ENCODE results near the gene TMEM141. TPM values are rescaled to one million over a fixed set of nuclear protein-coding genes. Genes with fewer than 3 reads are reported as not detected.
"Not testable (repeated sequence)": the region's sequence is repeated elsewhere in the genome, so short reads cannot be mapped to it uniquely, and the experiment has no call there.

TMEM141 gene
- total RNA-seq, 1 donor from 2014 or later = 29.2 TPM

- Mint-ChIP-seq H3K9me3 (ENCODE audit: unreplicated experiment) (no peaks in the 10 kb centered on the region), H3K36me3 (ENCODE audit: unreplicated experiment) (peaks cover 12% of the 10 kb centered on the region), H3K27ac (ENCODE audit: unreplicated experiment) (peak overlapping the region; percentile 38), H3K4me3 (ENCODE audit: unreplicated experiment) (no peak overlapping the region), H3K4me1 (ENCODE audit: unreplicated experiment) (peaks cover 35% of the 10 kb centered on the region), H3K27me3 (ENCODE audit: unreplicated experiment) (no peaks in the 10 kb centered on the region)
- TF ChIP-seq, protein P1, sequence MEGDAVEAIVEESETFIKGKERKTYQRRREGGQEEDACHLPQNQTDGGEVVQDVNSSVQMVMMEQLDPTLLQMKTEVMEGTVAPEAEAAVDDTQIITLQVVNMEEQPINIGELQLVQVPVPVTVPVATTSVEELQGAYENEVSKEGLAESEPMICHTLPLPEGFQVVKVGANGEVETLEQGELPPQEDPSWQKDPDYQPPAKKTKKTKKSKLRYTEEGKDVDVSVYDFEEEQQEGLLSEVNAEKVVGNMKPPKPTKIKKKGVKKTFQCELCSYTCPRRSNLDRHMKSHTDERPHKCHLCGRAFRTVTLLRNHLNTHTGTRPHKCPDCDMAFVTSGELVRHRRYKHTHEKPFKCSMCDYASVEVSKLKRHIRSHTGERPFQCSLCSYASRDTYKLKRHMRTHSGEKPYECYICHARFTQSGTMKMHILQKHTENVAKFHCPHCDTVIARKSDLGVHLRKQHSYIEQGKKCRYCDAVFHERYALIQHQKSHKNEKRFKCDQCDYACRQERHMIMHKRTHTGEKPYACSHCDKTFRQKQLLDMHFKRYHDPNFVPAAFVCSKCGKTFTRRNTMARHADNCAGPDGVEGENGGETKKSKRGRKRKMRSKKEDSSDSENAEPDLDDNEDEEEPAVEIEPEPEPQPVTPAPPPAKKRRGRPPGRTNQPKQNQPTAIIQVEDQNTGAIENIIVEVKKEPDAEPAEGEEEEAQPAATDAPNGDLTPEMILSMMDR (IDR thresholded peaks at IDR 0.05) = no peak
- DNase-seq (ENCODE audit: extremely low spot score, unreplicated experiment) = no peak
Measured at GRCh38 chr9:136838314-136839228, 47.4 kb downstream of the TMEM141 start.

DNA sequence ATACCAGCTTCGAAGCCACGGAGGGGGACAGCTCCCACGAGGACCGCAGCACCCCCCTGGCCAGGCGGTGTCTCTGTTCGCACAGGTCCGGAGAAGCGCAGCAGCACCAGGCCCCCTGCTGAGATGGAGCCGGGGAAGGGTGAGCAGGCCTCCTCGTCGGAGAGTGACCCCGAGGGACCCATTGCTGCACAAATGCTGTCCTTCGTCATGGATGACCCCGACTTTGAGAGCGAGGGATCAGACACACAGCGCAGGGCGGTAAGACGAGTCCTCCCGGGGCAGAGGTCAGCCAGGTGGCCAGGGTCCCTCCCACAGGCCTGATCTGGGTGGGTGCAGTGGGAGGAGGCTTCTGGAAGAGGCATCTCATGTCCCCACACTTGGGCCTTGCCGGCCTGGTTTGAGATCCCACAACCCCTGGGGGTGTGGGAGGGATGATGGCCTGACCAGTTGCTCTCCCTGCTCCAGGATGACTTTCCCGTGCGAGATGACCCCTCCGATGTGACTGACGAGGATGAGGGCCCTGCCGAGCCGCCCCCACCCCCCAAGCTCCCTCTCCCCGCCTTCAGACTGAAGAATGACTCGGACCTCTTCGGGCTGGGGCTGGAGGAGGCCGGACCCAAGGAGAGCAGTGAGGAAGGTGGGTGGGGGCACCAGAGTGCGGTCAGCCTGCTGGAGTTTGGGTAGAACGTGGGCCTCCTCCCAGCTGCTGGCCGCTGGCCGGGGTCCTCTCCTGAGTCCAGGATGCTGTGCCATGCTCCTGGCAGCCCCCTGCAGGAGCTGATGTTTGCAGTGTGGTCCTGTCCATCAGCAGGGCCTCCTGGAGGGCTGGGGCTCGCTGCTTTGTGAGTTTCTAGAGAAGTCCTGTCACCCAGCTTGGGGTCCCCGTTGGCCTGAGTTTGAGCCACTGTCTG lies 48.3 kb downstream of the TMEM141 start:
- Mint-ChIP-seq H3K9me3 (ENCODE audit: unreplicated experiment) (no peaks in the 10 kb centered on the region), H3K36me3 (ENCODE audit: unreplicated experiment) (peaks cover 6% of the 10 kb centered on the region), H3K27ac (ENCODE audit: unreplicated experiment) (peak overlapping the region; percentile 85), H3K4me3 (ENCODE audit: unreplicated experiment) (no peak overlapping the region), H3K27me3 (ENCODE audit: unreplicated experiment) (no peaks in the 10 kb centered on the region), H3K4me1 (ENCODE audit: unreplicated experiment) (peaks cover 37% of the 10 kb centered on the region)
- no peak for DNase-seq (ENCODE audit: extremely low spot score, unreplicated experiment)
- TF ChIP-seq, protein P1 (IDR thresholded peaks at IDR 0.05) = no peak

DNA sequence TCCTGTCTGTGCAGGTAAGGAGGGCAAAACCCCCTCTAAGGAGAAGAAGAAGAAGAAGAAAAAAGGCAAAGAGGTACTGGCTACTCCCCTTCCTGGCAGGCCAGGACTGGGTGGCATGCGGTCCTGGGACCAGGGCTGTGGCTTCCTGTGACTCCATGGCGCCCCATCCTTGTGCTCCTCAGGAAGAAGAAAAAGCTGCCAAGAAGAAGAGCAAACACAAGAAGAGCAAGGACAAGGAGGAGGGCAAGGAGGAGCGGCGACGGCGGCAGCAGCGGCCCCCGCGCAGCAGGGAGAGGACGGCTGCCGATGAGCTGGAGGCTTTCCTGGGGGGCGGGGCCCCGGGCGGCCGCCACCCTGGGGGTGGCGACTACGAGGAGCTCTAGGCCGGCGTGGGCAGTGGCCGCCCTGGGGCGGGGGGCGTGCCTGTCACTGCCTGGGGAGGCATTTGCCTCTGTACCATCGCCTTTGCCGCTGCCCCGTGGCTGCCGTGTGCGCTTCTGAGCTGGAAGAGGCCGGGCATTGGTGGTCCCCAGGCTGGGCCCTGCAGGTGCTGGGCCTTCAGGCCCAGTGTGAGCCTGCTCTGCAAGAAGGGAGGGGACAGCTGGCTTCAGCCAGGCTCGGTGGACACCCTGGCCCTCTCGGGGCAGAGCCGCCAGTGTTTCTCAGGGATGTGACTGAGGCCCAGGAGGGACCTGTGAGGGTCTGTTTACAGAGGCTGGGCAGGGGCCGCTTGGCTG lies 49.2 kb downstream of the TMEM141 start:
- H3K9me3 Mint-ChIP-seq (ENCODE audit: unreplicated experiment) = no peaks in the 10 kb centered on the region
- H3K27ac Mint-ChIP-seq (ENCODE audit: unreplicated experiment) = peak overlapping the region; percentile 85
- peaks cover 6% of the 10 kb centered on the region for H3K36me3 Mint-ChIP-seq (ENCODE audit: unreplicated experiment)
- TF ChIP-seq, protein P1 (IDR thresholded peaks at IDR 0.05) = no peak
- no peak for DNase-seq (ENCODE audit: extremely low spot score, unreplicated experiment)
- H3K4me1 Mint-ChIP-seq (ENCODE audit: unreplicated experiment) = peaks cover 37% of the 10 kb centered on the region
- no peak overlapping the region for H3K4me3 Mint-ChIP-seq (ENCODE audit: unreplicated experiment)
- H3K27me3 Mint-ChIP-seq (ENCODE audit: unreplicated experiment) = no peaks in the 10 kb centered on the region

DNA sequence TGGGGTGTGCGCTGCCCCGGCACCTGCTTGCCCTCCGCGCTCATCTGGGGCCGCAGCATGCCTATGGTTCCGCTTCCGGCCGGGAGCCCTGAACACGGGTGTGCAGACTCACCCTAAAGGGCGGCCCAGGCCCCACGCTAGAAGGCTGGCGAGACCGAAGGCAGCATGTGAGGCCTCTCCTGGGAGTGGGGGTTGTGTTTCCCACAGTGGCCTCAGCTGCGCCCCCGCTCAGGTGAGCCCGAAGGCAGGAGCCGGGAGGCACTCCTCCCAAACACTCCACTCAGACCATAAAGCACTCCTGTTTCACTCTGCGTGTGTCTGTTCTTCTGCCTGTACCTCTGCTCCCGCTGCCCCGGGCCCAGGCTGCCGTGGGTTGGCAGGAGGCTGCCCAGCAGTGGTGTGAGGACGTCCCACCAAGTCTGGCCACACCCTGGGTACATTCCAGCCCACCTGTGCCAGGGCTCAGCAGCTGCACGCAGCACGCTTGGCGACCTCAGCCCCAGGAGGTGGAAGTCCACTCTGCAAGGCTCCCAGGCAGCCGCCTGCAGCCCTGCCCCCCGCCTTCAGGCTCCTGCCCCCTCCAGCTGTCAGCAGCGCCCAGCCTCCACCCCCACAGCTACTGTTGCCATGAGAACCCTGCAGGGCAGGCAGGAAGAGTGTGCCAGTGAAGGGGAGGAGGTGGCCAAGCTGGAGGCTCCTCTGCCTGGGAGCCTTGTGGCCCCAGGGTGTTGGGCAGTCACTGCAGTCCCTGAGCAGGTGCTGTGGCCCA lies 49.9 kb downstream of the TMEM141 start:
- no peaks in the 10 kb centered on the region for H3K9me3 Mint-ChIP-seq (ENCODE audit: unreplicated experiment)
- peaks cover 37% of the 10 kb centered on the region for H3K4me1 Mint-ChIP-seq (ENCODE audit: unreplicated experiment)
- H3K27me3 Mint-ChIP-seq (ENCODE audit: unreplicated experiment) = no peaks in the 10 kb centered on the region
- TF ChIP-seq, protein P1 (IDR thresholded peaks at IDR 0.05) = no peak
- H3K36me3 Mint-ChIP-seq (ENCODE audit: unreplicated experiment) = peaks cover 6% of the 10 kb centered on the region
- no peak for DNase-seq (ENCODE audit: extremely low spot score, unreplicated experiment)
- H3K27ac Mint-ChIP-seq (ENCODE audit: unreplicated experiment) = peak overlapping the region; percentile 81
- peak overlapping the region; percentile 50 for H3K4me3 Mint-ChIP-seq (ENCODE audit: unreplicated experiment)

GRCh38 chr9:136841646-136842379 lies 50.7 kb downstream of the TMEM141 start:
- H3K27me3 Mint-ChIP-seq (ENCODE audit: unreplicated experiment) = not testable (repeated sequence)

More at GRCh38 chr9:136841646-136842379, 50.7 kb downstream of the TMEM141 start:
- Mint-ChIP-seq H3K4me1 (ENCODE audit: unreplicated experiment) (peaks cover 41% of the 10 kb centered on the region), H3K4me3 (ENCODE audit: unreplicated experiment) (peak overlapping the region; percentile 76), H3K27ac (ENCODE audit: unreplicated experiment) (peak overlapping the region; percentile 81)
- H3K36me3 Mint-ChIP-seq (ENCODE audit: unreplicated experiment); DNase-seq (ENCODE audit: extremely low spot score, unreplicated experiment); H3K9me3 Mint-ChIP-seq (ENCODE audit: unreplicated experiment): not testable (repeated sequence)

Measured in osteocyte (in vitro differentiated cells).